HG02798 (cell line): Measurements from ENCODE around the gene C1QL1.
"Not testable (repeated sequence)": the region's sequence is repeated elsewhere in the genome, so short reads cannot be mapped to it uniquely, and the experiment has no call there.

Source experiments
- ATAC-seq: cut with Tn5 transposase; IDR thresholded peaks from one replicate; pipeline ENCODE4 v1.9.1; 2021; ENCODE audit warnings: mild to moderate bottlenecking; ENCODE audit not compliant: unreplicated experiment, poor library complexity

C1QL1 gene

DNA sequence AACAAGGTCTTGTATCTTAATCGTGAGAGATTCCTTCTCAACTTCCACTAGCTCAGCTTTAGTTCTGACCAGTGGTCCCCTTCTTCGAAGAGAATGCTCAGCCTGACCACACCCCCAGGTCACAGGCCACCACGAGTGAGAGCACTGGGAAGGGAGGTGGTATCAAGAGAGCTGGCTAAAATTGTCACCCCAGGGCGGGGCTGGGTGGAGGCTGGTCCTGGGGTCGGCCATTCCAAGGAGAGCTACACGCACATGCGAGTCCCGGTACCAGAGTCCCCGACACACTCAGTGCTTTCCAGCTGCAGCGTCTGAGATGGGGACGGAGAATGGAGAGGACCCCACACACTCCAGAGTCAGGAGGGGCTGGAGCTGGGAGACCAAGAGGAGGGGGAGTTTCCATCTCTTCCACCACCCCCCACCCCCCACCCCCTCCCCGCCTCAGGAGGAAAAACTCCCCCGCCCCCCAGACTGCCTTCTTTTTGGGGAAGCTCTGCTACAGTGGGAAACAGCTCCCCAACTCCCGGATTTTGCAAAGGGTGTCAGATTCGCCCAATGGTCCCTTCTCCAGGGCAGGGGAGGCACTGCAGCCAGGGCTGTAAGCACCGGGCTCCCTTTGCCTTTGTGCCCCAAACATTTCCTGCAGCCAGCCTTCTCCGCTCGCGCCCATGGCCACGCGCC is 1.6 kb downstream of the C1QL1 start:
- ATAC-seq: no peak

DNA sequence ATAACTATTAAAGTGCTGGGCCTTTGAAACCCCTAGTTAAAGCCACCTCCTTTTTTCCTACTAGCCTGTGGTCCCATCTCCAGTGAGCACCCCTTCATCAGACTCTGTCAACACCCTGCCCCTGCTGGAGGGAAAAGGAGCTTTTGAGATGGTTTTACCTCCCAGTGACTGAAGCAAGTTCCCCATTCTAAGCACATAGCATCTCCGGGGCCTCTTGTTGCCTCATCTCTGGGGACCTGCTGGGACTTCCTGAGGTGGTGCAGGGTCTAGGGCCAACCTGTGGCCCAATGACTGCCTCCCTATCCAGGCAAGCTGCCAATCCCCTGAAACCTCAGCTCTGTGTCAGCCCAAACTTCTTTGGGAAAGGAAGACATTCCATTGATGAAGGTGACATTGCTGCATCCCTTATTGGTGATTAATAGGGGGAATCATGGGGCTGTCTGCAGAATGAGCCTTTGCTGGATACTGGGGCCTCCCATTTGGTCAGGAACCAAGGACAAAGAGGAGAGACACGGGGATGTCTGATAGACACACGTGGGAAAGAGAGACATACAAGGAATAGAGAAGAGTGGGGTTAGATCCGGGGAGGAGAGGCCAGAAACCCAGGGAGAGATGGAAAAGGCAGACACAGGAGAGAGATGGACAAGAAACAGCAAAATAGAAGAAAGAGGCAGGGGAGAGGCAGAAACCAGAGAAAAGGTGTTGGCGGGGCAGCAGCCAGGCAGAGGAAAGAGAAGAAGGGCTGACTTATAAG is 2.4 kb downstream of the C1QL1 start:
- no peak for ATAC-seq

DNA sequence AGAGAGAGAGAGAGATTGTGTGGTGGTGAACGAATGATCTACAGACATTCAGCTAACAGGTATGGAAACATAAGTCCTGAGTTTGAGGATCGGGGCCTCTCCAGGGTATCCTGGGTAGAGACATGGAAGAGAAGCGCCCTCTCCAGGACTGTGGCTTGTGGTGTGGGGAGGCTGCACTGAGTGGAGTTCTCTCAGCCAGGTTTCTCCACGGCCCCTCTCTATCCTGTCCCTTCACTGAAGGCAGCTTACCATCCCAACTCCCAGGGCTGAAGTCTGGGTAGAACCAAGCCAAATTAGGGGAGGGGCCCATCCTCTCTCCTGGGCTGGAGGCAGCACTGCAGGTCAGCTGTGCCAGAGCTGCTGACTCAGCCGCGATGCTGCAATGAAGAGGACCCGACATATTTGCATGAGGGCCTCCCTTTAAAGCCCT is 6.2 kb downstream of the C1QL1 start:
- no peak for ATAC-seq

DNA sequence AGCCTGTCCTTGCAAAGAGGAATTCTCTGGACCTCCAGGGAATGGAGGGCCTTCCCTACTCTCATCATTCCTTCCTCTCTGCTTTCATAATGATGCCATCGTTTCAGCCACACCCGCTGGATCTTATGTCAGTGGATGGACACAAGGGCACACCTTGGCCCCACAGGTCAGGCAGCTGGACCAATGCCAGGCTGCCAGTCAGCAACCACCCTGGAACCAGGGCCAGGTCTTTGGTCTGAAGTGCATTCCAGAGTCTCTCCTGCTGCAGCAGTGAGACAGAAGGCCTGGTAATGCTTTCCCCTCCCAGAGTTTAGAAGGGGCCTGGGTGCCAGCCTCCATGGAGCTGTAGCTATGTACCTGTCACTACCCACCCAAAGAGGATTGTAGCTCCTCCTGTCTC is 7.4 kb downstream of the C1QL1 start:
- ATAC-seq: no peak

DNA sequence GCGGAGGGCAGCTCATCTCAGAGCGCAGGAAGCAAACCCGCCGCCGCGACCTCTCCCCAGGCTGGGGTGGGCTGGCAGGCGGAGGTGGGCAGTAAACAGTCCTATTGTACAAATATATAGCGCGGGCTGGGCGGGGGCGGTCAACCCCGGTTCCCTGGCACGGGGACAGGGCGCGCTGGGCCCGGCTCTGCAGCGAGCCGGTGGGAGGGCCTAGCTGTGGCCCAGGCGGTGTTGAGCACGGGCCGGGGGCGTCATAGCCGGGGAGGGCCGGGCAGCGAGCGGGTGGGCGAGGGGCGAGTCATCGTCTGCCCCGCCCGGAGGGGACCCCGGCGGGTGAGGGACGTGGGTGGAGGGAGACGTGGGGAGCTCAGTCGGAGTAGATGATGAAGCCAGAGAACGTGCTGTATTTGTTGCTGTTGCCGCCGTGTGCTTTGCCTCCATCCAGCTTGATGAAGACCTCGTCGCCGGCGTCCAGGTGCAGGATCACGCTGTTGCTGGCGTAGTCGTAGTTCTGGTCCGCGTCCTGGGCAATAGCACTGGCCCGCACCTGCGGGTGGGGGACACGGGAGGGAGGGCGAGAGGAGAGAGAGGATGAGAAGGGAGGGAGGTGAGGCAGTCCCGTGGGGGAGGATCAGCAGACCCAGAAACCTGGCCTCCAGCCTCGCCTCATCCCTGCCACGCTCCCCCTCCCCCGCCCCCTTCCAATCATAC is 8.1 kb downstream of the C1QL1 start:
- ATAC-seq: no peak

DNA sequence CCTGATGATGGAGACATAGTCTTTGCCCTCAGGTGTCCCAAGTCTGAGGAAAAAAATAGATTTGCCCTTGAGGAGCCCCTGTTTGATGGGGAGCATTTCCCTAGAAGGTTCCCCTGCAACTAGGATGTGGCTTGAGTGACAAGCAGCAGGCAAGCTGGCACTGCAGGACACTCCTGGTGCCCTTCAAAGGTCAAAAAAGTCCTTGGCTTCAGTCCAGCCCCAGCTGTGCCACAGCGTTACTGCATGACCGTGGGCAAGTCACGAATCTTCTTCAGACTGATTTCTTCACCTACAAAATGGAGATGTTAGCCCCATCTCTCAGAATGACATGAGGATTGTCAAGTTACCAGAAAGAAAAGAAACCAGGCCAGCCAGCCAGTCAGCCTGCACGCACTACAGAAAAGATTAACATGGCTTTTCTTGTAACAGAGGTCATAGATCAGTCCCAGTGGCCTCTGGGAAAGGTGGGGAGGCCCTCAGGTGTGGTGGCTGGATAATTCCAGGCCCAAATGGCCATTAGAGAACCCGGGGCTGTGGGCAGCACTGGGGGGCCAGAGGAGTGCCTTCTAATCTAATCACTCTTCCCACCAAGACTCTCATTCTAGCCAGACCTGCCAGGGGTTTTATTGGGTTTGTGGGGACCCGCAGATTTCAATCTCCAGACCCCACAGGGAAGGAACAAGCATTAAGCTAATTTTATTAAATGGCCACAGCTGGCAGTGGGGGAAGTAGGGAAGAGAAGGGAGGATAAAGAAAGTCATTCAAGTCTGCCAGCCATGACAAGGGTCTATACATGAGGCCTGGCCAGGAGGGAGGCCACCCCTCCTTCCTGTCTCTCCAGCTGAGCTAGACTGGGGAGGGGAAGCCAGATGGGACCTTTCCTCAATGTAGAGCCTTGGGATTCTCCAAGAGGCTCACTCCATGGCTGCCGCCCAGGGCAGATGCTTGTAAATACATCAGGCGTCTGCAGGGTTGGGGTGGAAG is 10.8 kb downstream of the C1QL1 start:
- ATAC-seq: no peak

DNA sequence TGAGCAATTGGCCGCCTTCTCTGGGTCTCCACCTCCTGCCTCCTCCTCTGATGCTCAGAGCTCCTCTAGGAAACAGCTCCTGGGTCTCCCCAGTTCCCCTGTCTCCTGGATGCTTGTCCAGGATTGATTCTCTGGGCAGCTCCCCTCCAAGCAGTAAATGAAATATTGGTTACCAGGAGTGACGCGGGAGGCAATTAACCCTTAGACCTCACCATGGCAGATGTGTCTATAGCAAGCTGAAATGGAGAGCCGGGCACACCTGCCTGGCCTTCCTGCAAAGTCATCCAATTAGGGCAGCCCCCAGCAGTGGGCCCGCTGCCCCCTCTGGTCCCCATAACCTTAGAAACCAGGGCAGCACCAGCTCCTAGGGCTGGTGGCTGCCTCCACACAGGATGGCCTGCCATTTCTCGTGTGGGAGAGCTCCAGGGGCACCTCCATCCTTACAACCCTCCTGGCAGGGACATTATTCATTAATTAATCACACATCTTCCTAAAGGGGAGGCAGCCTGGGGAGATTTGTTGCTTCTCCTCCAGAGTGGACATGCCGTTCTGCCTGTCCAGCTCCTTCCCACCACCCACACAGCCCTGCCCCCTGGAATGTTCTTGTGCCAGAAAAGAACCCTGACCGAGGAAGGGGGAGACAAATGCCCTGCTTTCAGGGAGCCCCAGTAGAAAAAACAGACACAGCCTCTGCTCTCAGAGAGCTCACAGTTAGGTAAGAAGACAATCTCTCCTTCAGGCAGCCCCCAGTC is 12.3 kb downstream of the C1QL1 start:
- no peak for ATAC-seq

DNA sequence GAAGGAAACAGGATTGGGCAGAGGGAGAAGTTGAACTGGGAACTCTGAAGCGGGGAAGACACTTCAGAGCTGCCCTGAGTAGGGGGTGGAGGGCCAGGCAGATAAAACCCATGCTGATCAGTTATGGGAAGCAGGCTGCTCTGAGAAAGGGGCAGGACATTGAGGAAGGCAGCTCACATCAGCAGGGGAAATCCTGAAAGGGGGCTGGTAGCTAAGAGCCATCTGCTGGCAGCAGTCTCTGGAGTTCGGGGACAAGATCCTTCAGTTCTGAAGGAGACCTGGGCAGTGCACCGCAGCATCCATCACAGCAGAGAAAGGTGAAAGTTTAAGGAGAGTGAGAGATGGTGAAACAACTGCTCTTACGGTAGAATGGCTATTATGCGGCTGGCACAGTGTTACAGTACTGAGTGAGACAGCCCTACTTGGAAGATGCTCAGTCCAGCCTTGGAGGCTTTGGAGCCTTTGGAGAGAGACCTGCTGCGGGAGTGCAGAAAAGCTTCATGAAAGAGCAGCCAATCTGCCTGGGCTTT is 15.1 kb downstream of the C1QL1 start:
- no peak for ATAC-seq

DNA sequence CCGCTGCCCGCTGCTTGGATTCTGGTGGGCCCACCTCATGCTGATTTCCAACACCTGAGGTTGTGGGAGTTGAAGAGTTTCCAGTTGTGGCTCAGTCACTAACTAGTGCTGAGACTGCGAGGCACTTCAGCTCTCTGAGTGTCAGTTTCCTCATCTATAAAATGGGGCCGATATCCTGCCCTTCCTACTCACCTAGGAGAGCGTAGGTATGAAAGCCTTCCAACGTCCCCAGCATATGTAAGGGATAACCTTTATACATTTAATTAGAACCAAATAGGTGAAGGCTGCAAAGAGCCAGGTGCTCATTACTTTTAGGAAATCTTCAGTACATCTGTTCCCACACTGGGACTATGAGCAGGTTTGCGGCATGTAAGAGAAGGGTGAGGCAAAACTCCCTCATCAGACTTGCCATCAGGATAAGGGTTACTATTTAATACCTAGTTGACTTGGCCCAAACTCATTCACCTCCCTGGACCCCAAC is 19.7 kb downstream of the C1QL1 start:
- ATAC-seq: no peak

DNA sequence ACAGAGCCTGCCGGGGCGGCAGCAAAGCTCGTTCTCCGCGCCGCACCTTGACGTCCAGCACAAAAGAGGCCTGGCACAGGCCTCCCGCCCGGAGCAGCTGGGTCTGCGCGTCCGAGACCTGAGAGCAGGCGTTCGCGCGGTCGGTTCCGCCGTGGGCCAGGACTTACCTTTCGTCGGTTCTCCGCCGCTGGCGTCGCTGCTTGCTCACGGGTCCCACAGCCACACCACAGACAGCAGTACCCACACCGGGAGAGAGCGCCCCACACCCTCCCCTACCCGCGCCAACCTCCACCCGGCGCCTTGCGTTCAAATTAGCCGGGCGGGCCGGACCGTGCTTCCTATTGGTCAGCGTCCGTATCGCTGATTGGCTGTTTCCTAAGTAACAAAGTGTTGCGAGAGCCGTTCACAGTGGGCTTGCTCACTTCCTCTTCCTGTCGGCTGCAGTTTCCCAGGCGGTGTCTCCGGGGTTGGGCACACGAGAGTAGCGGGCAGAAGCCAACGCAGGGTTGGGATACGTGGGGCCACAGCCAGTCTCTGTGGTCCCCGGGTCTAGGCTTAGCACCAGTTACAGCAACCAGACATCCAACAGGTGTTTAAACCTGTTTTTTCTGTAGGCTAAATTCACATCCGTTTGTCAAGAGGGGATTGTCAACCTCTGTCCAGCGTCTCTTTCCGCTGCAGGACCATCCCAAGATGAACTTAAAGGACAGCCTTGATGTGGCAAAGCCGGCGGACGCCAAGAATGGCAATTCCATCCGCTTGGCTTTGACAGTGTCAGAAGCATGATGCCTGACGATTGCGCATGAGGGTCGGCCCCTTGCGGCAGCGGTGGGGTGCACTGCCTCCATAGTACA is 20.4 kb downstream of the C1QL1 start, which contains the start of gene KIF18B:
TSS of gene KIF18B (minus strand) at position 313 of the 854 bp plus-strand sequence. CDS start 11,429 bp downstream, outside the sequence.
- ATAC-seq: peak; percentile 96

DNA sequence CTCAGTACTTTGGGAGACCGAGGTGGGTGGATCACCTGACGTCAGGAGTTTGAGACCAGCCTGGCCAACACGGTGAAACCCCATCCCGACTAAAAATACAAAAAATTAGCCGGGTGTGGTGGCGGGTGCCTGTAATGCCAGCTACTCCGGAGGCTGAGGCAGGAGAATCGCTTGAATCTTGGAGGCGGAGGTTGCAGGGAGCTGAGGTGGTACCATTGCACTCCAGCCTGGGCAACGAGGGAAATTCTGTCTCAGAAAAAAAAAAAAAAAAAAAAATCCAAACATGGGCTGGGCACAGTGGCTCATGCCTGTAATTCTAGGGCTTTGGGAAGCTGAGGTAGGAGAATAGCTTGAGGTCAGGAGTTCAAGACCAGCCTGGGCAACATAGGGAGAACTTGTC is 22.5 kb downstream of the C1QL1 start:
- not testable (repeated sequence) for ATAC-seq

DNA sequence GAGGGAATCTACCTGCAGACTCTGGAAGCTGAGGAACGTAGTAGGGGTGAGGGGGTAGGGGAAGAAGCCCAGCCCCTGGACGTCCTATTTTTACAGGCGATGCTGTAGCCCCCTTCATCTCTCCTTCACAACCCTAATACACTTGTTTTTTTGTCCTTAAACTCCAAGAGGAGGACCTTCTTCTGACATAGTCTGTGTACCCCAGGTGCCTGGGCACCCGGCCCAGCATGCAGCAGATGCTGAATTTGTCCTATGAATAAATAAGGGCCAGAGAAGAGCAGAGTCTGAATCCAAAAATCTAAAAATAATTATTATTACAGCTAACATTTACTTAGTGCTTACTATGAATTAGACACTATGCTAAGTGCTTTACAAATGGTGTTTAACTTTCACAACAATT is 25.6 kb downstream of the C1QL1 start:
- ATAC-seq: no peak

DNA sequence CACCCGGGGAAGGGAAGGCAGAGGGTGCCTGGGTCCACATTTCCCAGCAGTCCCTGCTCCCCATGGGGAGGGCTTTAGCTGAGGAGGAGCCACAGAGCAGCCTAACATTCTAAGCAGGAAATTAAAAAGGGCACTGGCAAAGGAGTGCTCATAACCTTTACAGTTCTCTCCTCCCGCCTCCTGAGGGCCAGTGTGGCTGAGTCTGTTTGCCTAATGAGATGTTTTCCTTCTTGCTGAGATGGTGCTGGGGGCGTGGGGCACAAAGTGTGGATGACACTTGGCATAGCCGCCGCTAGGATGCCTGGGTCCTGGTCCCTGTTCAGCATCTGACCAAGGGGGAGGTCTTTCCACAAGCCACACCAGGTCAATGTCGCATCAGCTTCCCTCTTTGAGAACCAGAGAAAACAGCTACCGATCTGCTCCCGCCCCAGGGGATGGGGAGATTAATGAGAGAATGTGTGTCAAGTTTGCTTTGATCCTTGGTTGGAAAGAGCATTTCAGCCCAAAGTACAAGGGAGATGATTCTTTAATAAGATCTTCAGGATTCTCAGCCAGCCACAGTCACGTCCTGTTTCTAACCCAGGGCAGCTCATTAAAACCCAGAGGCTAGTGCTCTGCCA is 26.3 kb downstream of the C1QL1 start:
- no peak for ATAC-seq

DNA sequence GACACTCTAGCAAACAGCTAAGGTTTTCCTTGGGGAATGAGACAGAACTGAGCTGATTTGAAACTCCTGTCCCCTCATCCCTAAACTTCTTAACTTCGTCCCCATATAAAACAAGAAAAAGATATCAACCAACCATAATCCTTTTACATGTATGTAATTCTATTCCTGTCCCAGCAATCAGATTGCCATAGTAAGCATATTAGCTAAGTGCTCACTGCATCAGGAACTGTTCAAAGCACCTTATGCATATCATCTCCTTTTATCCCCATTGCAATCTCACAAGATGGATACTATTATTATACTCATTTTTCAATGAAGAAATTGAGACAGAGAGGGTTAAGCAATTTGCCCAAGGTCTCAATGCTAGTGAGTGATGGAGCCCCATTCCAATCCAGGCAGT is 27.3 kb downstream of the C1QL1 start:
- ATAC-seq: no peak

DNA sequence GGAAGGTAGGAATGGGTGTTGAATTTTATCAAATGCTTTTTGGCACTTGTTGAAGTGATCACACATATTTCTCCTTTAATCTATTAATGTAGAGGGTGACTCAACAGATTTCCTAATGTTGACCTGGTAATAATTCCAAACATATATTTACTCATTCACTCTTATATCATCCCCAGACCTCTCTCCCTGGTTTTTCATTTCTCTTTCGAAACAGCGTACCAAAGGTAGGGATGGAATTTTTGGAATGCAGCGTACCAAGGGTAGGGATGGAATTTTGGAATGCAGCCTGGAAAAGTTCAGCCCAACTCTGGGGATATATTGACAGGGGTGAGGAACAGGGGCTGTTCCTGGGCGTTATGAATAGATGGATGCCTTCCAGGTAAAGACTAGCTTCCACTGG is 27.8 kb downstream of the C1QL1 start:
- ATAC-seq: no peak

DNA sequence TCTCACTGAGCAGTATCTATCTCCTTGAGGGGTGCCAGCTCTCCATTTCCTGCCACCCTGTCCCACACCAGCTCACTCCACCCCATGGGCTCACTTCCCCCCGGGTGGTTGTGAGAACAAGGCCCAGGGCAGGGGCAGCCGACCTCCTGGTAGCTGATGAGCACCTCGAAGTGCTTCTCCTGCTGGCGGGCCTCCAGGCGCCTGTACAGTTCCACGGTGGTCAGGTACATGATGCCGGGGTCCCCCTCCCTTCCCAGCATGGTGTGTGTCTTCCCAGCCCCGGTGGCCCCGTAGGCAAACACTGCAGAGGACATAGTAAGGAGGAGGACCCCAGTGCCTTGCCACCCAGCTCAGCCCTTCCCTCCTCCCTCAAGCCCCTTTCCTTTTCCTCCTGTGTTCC is 33.0 kb downstream of the C1QL1 start:
- ATAC-seq: no peak

DNA sequence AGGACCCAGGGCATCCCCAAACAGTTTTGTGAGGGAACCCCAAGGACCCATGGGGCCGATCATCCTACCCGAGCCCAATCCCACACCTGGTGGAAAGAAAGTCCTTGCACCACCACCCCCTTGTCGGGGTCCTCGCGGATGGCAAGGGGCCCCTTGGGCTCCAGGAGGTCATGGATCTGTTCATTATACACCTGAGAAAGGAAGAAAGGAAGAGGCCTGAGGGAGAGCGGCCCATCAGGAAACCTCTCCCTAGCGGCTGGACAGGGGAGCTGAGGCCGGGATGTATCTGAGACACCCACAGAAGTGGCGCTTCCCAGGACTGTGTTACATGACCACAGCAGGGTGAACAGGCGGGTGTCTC is 33.4 kb downstream of the C1QL1 start:
- no peak for ATAC-seq
